Measurements from ENCODE around the gene COX4I1.
"Not testable (repeated sequence)": the region's sequence is repeated elsewhere in the genome, so short reads cannot be mapped to it uniquely, and the experiment has no call there.

Gene COX4I1

DNA sequence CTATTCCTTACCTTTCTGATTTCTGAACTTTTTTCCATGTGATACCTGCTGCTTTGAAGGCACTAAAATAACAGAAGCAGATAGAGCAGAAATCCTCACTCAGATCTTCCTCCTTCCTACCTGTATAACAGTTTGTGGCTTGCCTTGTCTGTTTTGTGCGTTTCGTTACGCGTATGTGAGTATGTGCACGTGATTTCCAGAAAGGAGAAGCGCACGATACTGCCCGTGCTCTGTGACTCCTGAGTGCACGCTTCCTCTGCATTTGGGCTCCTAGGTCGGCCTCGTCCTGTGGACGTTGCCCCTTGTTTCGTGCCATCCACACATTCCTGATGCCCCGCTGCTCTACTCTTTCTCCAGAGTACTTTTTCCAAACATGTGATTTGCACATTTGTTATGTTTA lies 4.1 kb downstream of the COX4I1 start:
- H3K4me3 ChIP-seq (ENCODE audit: low read depth, low read length): no peak overlapping the region
- TF ChIP-seq CTCF (IDR thresholded peaks at IDR 0.05; ENCODE audit: low read depth, low read length, missing control alignments): no peak
- in situ Hi-C loops (cut with HindIII; ENCODE audit: low sequenced_read_pairs): no loop called here
- no peak for DNase-seq (ENCODE audit: low read depth)

DNA sequence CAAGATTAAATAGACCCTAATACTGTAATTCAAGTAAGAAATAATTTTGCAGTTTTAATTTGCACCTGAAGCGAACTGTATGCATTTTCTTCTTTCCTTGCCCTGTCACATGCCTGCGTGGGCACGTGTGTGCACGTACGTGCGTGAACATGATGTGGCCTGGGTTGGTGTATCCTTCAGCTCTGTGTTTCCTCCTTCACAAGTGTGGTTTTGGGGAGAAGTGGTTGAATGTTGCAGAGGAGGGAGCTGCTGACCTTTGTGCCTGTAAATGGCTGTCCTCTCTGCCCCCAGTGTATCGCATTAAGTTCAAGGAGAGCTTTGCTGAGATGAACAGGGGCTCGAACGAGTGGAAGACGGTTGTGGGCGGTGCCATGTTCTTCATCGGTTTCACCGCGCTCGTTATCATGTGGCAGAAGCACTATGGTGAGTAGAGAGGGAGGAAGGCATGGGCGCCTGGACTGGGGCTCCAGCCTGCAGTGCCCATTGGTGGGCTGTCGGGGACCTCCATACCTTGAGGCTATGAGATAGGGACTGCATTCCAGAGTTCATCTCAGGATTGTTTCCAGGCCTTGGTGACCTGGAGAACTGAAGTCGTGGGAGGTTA lies 6.0 kb downstream of the COX4I1 start:
- no peak for TF ChIP-seq CTCF (IDR thresholded peaks at IDR 0.05; ENCODE audit: low read depth, low read length, missing control alignments)
- DNase-seq (ENCODE audit: low read depth): no peak
- in situ Hi-C loops (cut with HindIII; ENCODE audit: low sequenced_read_pairs): no loop called here

GRCh38 chr16:85806539-85806938 lies 7.0 kb downstream of the COX4I1 start:
- H3K4me3 ChIP-seq (ENCODE audit: low read depth, low read length): no peak overlapping the region
- TF ChIP-seq CTCF (IDR thresholded peaks at IDR 0.05; ENCODE audit: low read depth, low read length, missing control alignments): no peak
- DNase-seq (ENCODE audit: low read depth): no peak
- in situ Hi-C loops (cut with HindIII; ENCODE audit: low sequenced_read_pairs): no loop called here

More for the DNA sequence above, 6.0 kb downstream of the COX4I1 start:
- no peak overlapping the region for H3K4me3 ChIP-seq (ENCODE audit: low read depth, low read length)

GRCh38 chr16:85807340-85807739 lies 7.8 kb downstream of the COX4I1 start:
- in situ Hi-C loops (cut with HindIII; ENCODE audit: low sequenced_read_pairs); DNase-seq (ENCODE audit: low read depth); H3K4me3 ChIP-seq (ENCODE audit: low read depth, low read length): not testable (repeated sequence)

GRCh38 chr16:85808104-85808503 lies 8.6 kb downstream of the COX4I1 start:
- in situ Hi-C loops (cut with HindIII; ENCODE audit: low sequenced_read_pairs); H3K4me3 ChIP-seq (ENCODE audit: low read depth, low read length); DNase-seq (ENCODE audit: low read depth): not testable (repeated sequence)

DNA sequence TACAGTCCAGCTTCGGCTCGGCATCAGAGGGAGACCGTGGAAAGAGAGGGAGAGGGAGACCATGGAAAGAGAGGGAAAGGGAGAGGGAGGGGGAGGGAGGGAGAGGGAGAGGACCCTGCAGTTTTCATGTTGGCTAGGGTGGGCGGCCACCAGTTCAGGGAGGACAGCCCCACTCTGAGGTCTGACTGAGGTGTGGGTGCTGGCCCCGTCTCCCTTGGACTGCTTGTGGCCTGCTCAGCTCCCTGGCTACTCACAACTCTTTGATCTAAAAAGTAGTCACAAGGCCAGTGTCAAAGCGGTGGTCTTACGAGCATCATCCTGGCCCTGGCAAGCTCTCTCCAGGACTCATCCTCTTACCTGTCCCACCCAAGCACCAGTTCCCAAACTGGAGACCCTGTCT lies 9.4 kb downstream of the COX4I1 start:
- TF ChIP-seq CTCF (IDR thresholded peaks at IDR 0.05; ENCODE audit: low read depth, low read length, missing control alignments): no peak
- no peak overlapping the region for H3K4me3 ChIP-seq (ENCODE audit: low read depth, low read length)
- no peak for DNase-seq (ENCODE audit: low read depth)
- in situ Hi-C loops (cut with HindIII; ENCODE audit: low sequenced_read_pairs): no loop called here

DNA sequence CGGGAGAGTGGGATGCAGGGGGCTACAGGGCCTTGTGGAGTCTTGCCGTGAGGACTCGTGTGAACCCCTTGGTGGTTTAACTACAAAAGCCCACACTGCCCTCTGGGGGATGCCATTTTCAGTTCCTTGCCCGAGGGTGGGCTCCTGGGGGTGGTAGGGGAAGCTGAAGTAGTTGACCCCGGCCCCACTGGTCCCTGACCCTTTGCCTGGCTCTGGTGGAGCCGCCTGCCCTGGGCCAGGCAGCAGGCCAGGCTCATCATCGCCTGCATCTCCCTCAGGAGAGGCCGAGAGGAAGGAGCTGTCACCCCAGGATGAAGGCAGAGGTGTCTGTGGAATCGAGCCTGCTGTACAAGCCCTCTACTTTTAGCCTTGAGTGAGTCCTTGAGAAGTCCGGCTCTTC lies 10.2 kb downstream of the COX4I1 start:
- no peak for TF ChIP-seq CTCF (IDR thresholded peaks at IDR 0.05; ENCODE audit: low read depth, low read length, missing control alignments)
- H3K4me3 ChIP-seq (ENCODE audit: low read depth, low read length): no peak overlapping the region
- in situ Hi-C loops (cut with HindIII; ENCODE audit: low sequenced_read_pairs): no loop called here

More for the DNA sequence above, 10.2 kb downstream of the COX4I1 start:
- no peak for DNase-seq (ENCODE audit: low read depth)
